DND-41 (cell line): ENCODE data around the gene BMF.

ENCODE experiments used
- ATAC-seq: fragments of 200-7000 bp; cut with Tn5 transposase; 3 replicates; pipeline ENCODE4 v1.9.1; 2021; ENCODE audit warnings: low read depth; ENCODE audit not compliant: insufficient read depth
- DNase-seq: peaks from one replicate; pipeline ENCODE4 v3.0.0-alpha.2; 2020
- H2AFZ ChIP-seq: 2 replicates; pipeline ENCODE4 v1.6.0; 2012; ENCODE audit warnings: low read depth, low read length
- H3K27ac ChIP-seq: 2 replicates; pipeline ENCODE4 v1.5.1; 2012; ENCODE audit warnings: low read length, inconsistent platforms
- H3K27me3 ChIP-seq: fragments of 200-600 bp; sonication (generic); 2 replicates; pipeline ENCODE4 v1.6.0; 2012; ENCODE audit warnings: low read length, mild to moderate bottlenecking, inconsistent platforms; ENCODE audit not compliant: insufficient read depth, poor library complexity
- H3K36me3 ChIP-seq: 2 replicates; pipeline ENCODE4 v1.5.1; 2012; ENCODE audit warnings: low read length, inconsistent platforms; ENCODE audit not compliant: insufficient read depth
- H3K4me1 ChIP-seq: 2 replicates; pipeline ENCODE4 v1.5.1; 2012; ENCODE audit warnings: mild to moderate bottlenecking, low read length; ENCODE audit not compliant: insufficient read depth
- H3K4me2 ChIP-seq: 2 replicates; pipeline ENCODE4 v1.6.0; 2012; ENCODE audit warnings: mild to moderate bottlenecking, moderate library complexity, low read length, inconsistent platforms; ENCODE audit not compliant: insufficient read depth
- H3K4me3 ChIP-seq, 2 experiments: fragments of 200-600 bp in 1 of 2; shearing (Covaris generic) in 1 of 2; 2 replicates each; pipeline ENCODE4 v1.5.1; 2012 to 2016; ENCODE audit warnings: inconsistent platforms in 2 of 2, low read length in 2 of 2, mild to moderate bottlenecking in 2 of 2, low read depth in 1 of 2, moderate library complexity in 1 of 2
- H3K79me2 ChIP-seq: 2 replicates; pipeline ENCODE4 v1.6.0; 2012; ENCODE audit warnings: low read length, inconsistent platforms; ENCODE audit not compliant: insufficient read depth
- H3K9ac ChIP-seq: 2 replicates; pipeline ENCODE4 v1.6.0; 2012; ENCODE audit warnings: low read depth, mild to moderate bottlenecking, inconsistent platforms, low read length, moderate library complexity
- H3K9me3 ChIP-seq: 2 replicates; pipeline ENCODE4 v1.5.1; 2012; ENCODE audit warnings: low read length, moderate library complexity, mild to moderate bottlenecking, inconsistent platforms; ENCODE audit not compliant: insufficient read depth, severe bottlenecking
- H4K20me1 ChIP-seq: 2 replicates; pipeline ENCODE4 v1.6.0; 2012; ENCODE audit warnings: low read length; ENCODE audit not compliant: insufficient read depth
- CTCF ChIP-seq: IDR thresholded peaks from 2 replicates; pipeline ENCODE4 v1.5.1; 2012; ENCODE audit warnings: borderline replicate concordance, low read length, moderate library complexity, mild to moderate bottlenecking; ENCODE audit not compliant: poor library complexity, severe bottlenecking; ENCODE audit errors: extremely low read depth
- EZH2 ChIP-seq: IDR thresholded peaks from 3 replicates; pipeline ENCODE4 v1.6.1; 2012; ENCODE audit warnings: borderline replicate concordance, low read depth, mild to moderate bottlenecking, moderate library complexity, low read length, inconsistent platforms; ENCODE audit not compliant: severe bottlenecking

The BMF gene

GRCh38 chr15:40087068-40087810 lies 21.4 kb downstream of the BMF start:
- TF ChIP-seq CTCF (no peak), EZH2 (no peak)
- Histone ChIP-seq H3K79me2 (no peaks in the 10 kb centered on the region), H3K4me1 (no peaks in the 10 kb centered on the region), H3K36me3 (no peaks in the 10 kb centered on the region; the same call in 1 of the 2 replicates), H3K9me3 (no peaks in the 10 kb centered on the region), H2AFZ (no peak overlapping the region), H3K4me3 (no peak overlapping the region), H3K9ac (no peak overlapping the region), H3K4me2 (no peak overlapping the region), H3K27ac (no peak overlapping the region), H3K27me3 (no peaks in the 10 kb centered on the region), H4K20me1 (no peaks in the 10 kb centered on the region)
- DNase-seq (no peak), ATAC-seq (no peak)

DNA sequence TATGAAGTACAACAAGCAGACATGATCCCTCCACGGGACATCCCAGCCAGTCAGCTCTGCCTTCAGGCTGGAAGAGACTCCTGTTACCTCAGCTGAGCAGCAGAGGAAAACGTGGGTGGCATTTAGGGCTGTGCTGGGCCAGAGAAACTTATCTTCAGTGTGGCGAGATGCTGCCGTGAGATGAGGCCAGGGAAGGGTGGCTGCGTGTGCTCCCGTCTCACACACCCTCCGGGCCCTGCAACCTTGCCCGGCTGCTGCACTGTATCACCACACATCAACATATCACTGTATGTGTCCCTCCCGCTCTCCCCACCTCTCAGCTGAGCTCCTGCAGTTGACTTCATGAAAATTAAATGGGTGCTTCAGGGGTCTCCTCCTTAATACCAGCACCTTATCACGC lies 23.4 kb downstream of the BMF start:
- Histone ChIP-seq H3K36me3 (no peaks in the 10 kb centered on the region), H3K27ac (no peak overlapping the region), H4K20me1 (no peaks in the 10 kb centered on the region), H3K4me2 (no peak overlapping the region), H3K4me1 (no peaks in the 10 kb centered on the region), H2AFZ (no peak overlapping the region), H3K9ac (no peak overlapping the region), H3K4me3 (no peak overlapping the region), H3K9me3 (no peaks in the 10 kb centered on the region), H3K27me3 (no peaks in the 10 kb centered on the region), H3K79me2 (no peaks in the 10 kb centered on the region)
- TF ChIP-seq CTCF: no peak
- no peak for TF ChIP-seq EZH2
- DNase-seq (no peak), ATAC-seq (no peak)

GRCh38 chr15:40084650-40085049 lies 24.0 kb downstream of the BMF start:
- H3K4me2 ChIP-seq: no peak overlapping the region

More at GRCh38 chr15:40084650-40085049, 24.0 kb downstream of the BMF start:
- Histone ChIP-seq H2AFZ (no peak overlapping the region), H3K4me1 (no peaks in the 10 kb centered on the region), H3K79me2 (no peaks in the 10 kb centered on the region), H3K27ac (no peak overlapping the region), H3K9ac (no peak overlapping the region), H3K27me3 (no peaks in the 10 kb centered on the region), H3K4me3 (no peak overlapping the region), H3K36me3 (no peaks in the 10 kb centered on the region), H3K9me3 (no peaks in the 10 kb centered on the region), H4K20me1 (no peaks in the 10 kb centered on the region)
- DNase-seq: no peak
- TF ChIP-seq CTCF: no peak
- no peak for TF ChIP-seq EZH2
- ATAC-seq: no peak
